LHCN-M2 (cell line): ENCODE data around the gene AKAIN1. TPM values are rescaled to one million over a fixed set of nuclear protein-coding genes. Genes with fewer than 3 reads are reported as not detected.

Source experiments
- DNase-seq: peaks from one replicate; pipeline ENCODE4 v3.0.0-alpha.2; 2012; ENCODE audit warnings: low read depth
- total RNA-seq: library from RNA; depleted of rRNA; stranded (reverse); fragments of >200 nt; gene quantifications from 2 replicates; pipeline ENCODE4 v1.2.3, GENCODE V29; 2014; rRNA removed

The AKAIN1 gene
- total RNA-seq, 1 experiment from 2014 or later: not detected

DNA sequence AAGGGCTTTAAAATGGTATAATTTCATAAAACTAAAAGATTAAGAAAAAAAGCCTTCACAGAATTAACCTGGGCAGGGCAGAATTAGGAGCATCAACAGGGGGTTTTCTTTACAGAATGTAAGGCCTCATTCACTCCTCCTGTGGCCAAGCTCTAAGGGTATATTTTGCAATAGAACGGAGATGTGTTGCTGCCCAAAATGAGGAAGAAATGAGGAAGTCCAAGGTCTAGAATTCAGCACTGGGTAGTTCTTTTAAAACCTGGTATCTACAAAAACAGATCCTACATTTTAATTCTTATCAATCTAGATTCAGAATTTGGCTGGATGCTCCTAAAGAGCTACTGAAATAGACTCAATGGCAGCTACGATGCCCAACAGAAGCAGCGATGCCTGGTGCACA is 101.8 kb downstream of the AKAIN1 start:
- DNase-seq: no peak

GRCh38 chr18:5093902-5094301 is 103.2 kb downstream of the AKAIN1 start:
- no peak for DNase-seq

Other genes starting within 250 kb of the AKAIN1 start
- gene ZBTB14, start 98.5 kb upstream of the AKAIN1 start, total RNA-seq: 11.7 and 12.2 TPM in 2 replicates